Measurements from ENCODE around the gene PRDM7.
A peak's percentile ranks its signal among the peaks of the same experiment; 100 is the strongest.

Gene PRDM7

GRCh38 chr16:90035902-90036301 is 41.2 kb downstream of the PRDM7 start:
- DNase-seq (ENCODE audit: low read depth) = no peak

DNA sequence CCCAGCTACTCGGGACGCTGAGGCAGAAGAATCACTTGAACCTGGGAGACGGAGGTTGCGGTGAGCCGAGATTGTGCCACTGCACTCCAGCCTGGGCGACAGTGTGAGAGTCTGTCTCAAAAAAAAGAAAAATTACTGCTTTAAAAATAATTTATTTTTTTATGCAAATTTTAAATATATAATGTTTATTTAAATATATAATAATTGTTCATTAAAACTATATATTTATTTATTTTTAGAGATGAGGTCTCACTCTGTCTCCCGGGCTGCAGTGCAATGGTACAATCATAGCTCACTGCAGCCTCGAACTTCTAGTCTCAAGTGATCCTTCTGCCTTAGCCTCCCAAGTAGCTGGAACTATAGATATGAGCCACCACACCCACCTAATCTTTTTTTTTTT is 42.6 kb downstream of the PRDM7 start:
- no peak for DNase-seq (ENCODE audit: low read depth)

- DNase-seq (ENCODE audit: low read depth) = no peak
Observed at GRCh38 chr16:90033387-90033786, 43.7 kb downstream of the PRDM7 start.

- DNase-seq (ENCODE audit: low read depth) = no peak
Observed at GRCh38 chr16:90032674-90033331, 44.3 kb downstream of the PRDM7 start.

GRCh38 chr16:90031931-90032673 is 45.0 kb downstream of the PRDM7 start:
- DNase-seq (ENCODE audit: low read depth) = no peak

GRCh38 chr16:90031186-90031930 is 45.8 kb downstream of the PRDM7 start:
- no peak for DNase-seq (ENCODE audit: low read depth)

GRCh38 chr16:90028985-90029384 is 48.1 kb downstream of the PRDM7 start:
- no peak for DNase-seq (ENCODE audit: low read depth)

DNA sequence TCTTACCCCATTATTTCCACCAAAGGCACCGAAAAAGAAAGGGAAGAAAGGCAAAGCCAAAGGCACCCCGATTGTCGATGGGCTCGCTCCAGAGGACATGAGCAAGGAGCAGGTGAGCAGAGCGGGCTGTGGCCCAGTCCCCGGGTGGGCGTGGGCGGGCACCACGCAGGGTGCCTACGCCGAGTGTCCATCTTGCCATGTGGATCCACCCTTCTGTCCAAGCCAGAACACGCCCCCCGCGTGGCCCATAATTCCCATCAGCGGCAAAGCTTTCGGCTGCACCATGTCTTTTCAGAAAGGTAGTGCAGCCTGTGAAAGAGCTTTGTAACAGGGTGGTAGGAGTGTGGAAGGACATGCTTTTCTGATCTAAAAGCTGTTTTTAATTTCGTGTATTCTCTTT is 49.5 kb downstream of the PRDM7 start:
- DNase-seq (ENCODE audit: low read depth) = no peak

DNA sequence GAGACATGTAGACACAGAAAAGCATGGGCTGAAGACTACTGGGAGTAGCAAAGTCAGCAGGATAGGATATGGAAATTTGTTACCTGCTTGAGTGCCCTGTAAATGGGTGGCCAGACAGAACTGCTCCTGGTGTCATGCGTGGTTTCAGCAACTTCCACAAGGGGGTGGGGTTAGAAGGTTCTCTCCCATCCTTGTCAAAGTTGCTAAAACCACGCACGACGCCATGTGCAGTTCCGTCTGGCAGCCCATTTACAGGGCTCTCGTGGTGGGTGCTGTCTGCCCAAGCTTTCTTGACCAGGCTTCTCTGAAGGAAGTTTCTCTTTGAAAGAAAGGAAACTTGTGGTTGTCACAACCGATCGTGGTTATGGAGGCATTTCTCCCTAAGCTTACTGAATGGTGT is 51.0 kb downstream of the PRDM7 start:
- no peak for DNase-seq (ENCODE audit: low read depth)

DNA sequence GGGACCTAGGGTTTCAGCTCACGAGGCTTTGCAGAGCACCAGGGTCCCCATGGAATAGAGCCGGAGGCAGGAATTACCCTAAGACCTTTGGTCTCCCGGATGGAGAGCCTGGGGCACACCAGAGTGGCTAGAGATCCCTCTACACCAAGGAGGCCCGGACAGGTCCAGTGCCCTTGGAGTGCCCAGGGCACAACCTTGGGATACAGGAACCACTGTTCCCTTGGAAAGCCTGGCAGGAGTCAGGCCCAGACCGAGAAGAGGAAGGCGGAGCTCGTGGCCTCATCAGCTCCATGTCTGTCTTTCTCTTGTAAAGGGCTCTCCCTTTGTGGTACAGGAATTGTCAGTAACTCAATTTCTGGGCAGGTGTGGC is 54.1 kb downstream of the PRDM7 start:
- no peak for DNase-seq (ENCODE audit: low read depth)

GRCh38 chr16:90022209-90023077 is 54.7 kb downstream of the PRDM7 start:
- DNase-seq (ENCODE audit: low read depth) = peak; percentile 53

DNA sequence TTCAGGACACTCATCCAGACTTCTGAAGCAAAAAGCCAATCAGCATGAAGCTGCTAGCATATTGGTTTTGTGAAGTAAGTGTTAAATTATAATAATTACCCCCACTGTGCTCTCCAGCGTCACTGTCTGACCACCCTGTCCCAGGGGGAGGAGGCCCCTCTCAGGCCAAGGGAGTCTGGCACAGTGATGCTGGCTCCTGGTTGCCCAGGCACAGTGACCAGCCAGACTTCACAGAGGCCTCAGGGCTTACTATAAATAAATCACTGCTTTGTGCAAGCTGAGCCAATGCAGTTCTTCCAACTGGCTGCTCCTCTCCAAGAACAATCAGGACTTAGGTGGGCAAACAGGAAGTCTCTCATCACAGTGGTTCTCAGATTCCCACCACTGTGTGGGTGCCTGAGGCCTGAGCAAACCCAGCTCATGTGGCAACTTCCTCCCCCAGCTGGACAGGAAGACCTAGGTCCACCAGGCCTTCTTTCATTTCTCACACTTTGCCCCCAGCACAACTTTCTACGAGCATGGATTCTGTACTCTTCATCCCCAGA is 56.2 kb downstream of the PRDM7 start:
- DNase-seq (ENCODE audit: low read depth) = no peak

DNA sequence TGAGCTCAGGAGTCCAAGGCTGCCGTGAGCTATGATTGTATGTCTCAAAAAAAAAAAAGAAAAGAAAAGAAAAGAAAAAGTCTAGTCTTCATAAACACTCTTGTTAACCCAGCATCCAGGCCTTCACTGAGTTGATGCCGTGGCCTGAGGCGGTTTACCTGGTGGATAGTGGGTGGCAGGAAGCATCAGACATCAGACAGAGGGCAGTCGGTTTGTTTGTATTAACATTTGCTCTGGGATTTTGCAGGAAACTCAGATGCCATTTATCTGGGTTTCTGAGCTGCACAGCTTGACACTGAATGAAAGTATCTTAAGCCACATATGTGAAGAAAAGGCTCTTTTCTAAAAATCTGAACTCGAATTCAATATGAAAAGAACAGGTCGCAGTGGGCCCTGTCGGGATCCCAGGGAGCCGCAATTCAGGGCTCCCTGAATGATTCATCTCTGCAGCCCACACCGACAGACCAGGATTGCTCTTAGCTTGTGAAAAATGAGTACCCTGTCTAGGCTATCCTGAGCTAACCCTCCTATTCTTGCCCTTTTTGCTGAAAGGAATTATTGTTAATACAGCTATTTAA is 56.8 kb downstream of the PRDM7 start:
- no peak for DNase-seq (ENCODE audit: low read depth)

GRCh38 chr16:90019543-90020259 is 57.4 kb downstream of the PRDM7 start:
- peak; percentile 9 for DNase-seq (ENCODE audit: low read depth)

DNA sequence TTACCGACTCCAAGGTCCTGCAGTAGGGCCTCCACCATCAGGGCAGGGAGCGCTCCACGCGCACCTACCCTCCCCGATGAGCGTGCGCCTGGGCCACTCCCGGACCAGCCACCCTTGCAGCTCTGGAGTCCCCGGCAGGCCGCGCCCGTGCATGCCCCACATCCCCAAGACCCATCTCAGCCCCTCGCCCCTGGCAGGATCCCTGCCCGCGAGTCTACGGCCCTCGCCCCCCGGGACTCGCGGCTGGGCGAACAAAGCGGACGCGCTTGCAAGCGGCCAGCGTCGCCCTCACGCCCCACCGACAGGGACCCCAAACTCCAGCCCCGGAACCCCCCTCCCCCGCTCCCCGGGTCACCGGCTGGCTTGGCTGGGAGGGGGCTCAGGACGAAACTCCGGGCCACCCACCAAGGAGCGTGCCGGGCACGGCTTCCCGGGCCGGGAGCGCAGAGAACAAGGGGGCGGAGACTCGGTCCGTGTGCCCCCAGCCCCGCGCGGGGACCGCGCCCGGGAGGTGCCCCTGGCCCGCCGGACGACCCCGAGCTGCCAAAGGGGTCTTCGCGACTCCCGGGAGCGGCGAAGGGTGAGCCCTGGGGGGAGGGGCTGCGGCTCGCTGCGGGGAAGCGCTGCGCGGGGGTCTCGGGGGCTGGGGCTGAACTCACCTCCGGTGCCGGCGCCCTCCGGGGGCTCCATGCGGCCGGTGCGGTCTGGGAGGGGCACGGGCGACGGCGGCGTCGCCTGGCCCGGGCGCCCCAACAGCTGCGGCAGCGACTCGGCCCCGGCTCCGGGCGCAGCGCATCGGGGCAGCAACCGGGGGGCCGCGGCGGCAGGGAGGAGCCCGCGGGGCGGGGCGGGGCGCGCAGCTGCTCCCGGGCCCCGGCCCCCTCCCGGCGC is 58.2 kb downstream of the PRDM7 start, which contains the start of gene DBNDD1:
Gene DBNDD1 (minus strand): TSS at position 805 of the 891 bp plus-strand sequence. CDS start 115 bp downstream, at position 690.
- no peak for DNase-seq (ENCODE audit: low read depth)

DNA sequence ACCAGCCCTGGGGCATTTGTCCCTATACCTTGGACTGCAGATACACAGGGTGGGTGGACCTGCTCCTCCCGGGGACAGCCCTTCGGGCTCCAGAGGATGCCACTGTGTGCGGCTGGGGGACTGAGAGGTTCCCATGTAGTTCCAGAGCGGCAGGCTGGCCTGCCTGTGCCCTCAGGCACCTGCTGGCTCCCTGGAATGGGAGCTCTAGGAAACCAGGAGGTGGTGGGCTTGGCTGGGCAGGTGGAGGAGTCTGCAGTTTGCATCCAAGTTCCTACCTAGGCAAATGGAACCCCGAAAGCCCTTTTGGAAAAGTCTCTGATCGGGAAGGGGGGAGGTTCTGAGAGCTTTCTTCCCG is 58.9 kb downstream of the PRDM7 start:
- DNase-seq (ENCODE audit: low read depth) = no peak

GRCh38 chr16:90016339-90016950 is 60.7 kb downstream of the PRDM7 start:
- DNase-seq (ENCODE audit: low read depth) = no peak

DNA sequence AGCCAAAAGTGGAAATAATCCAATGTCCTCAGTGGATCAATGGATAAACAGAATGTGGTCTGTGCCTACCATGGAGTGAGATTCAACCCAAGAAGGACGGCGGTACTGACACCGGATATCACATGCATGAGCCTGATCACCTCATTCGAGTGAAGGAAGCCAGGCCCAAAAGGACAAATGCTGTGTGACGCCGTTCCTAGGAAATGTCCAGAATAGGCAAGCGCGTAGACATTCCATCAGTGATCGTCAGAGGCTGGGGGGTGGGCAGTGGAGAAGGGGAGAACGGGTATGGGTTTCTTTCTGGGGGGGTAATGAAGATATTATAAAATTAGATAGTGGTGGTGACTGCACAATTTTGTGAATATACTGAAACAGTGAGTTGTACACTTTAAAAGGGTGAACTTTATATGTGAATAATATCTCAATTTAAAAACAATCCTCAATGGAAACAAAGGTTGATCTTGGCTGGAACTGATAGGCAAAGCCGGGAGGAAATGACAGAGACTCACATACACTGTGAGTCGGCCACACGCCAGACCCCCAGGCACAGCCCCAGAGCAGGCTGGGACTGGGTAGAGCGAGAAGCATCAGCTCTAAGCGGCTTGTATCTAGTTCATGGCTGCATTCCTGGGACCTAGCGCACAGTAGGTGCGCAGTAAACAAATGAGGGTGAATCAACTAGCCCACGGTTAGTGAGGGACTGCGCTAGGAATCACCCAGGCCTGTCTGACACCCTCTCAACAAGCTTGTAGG is 61.4 kb downstream of the PRDM7 start:
- DNase-seq (ENCODE audit: low read depth) = no peak
